Measurements from ENCODE around the gene EMILIN1.
"Not testable (repeated sequence)": the region's sequence is repeated elsewhere in the genome, so short reads cannot be mapped to it uniquely, and the experiment has no call there.

EMILIN1 gene

DNA sequence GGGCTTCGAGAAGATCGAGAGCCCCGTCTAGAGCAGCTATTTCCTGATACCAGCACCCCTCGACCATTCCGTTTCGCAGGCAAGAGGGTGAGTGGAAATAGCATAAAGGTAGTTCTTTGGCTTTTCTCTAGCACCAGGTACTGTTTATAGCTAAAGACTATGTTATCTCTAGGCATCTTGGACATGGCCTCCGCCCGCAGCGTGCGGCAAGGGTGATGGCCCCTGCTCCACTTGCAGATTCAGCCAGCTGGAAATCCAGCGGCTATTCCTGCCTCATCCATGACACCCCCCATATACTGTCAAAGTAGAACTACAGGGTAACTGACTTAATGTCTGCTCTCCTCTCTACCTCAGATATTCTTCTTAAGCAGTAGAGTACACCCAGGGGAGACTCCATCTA is 23.7 kb upstream of the EMILIN1 start:
- DNase-seq, result no peak

DNA sequence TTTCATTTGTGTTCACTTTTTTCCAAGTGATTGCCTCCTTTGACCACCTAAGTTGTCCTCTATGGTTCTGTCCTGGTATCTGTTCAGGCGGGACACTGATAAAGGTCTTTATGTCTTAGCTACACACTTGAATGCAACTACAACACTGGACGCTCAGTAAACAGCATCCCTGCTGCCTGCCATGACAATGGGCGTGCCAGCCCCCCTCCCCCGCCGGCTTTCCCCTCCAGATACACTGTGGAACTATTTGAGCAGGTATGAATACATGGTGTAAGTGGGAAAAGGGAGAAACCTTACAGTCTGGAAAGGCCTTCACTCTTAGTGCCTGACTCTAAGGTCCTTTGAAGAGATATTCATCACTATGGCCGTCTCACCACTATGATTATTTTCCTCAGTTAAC is 21.2 kb upstream of the EMILIN1 start:
- DNase-seq, result no peak

DNA sequence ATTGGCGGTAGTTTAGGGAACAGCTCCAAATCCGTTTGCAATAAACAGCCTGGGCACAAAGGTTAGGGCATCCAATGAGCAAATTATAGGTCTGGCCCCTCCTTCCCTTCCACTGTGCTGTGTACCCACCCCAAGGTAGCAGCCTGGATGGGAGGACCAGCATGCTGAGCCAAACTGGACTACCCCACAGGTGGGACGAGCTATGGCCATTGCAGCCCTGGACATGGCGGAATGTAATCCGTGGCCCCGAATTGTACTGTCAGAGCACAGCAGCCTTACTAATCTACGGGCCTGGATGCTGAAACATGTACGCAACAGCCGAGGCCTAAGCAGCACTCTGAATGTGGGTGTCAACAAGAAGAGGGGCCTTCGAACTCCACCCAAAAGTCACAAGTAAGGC is 20.2 kb upstream of the EMILIN1 start:
- DNase-seq, result no peak

- DNase-seq, result no peak
These were observed 19.1 kb upstream of the EMILIN1 start for GRCh38 chr2:27059141-27059820.

DNA sequence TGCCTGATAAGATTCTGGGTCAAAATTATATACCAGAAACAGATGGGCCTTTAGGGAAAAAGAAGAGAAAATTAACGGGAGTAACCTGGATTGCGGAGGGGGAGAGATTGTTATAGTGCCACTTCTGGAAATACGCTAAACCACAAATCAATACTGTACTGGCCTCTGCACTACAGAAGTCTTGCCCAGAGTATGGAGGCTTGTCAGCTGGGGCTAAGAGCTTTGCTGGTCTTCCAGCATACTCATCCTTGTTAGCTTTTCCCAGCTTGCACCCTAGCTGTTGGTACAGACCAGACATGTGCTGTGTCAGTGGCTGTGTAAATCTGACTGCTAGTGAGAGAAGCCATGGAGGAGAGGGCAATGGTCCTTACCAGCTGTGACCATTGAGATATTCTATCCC is 18.1 kb upstream of the EMILIN1 start:
- no peak for DNase-seq

DNA sequence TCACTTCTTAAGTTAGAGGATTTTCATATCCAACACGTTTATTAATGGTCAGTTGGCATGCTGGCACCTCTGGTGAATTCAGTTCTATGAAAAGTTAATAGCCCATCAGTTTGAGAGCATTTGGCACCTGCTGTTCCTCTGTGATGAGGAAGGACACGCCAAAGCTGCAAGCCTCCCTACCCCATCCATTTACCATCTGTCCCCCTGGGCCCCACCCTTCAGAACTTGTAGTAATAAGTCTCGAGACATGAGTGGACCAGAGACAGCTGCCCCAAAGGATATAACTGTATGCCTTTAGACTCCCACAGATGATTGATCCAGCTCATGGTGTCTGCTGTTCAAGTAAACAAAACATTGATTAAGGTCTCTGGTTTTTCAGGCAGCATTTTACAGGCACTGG is 13.3 kb upstream of the EMILIN1 start:
- DNase-seq, result no peak

GRCh38 chr2:27067385-27067784 is 11.0 kb upstream of the EMILIN1 start:
- DNase-seq, result no peak

DNA sequence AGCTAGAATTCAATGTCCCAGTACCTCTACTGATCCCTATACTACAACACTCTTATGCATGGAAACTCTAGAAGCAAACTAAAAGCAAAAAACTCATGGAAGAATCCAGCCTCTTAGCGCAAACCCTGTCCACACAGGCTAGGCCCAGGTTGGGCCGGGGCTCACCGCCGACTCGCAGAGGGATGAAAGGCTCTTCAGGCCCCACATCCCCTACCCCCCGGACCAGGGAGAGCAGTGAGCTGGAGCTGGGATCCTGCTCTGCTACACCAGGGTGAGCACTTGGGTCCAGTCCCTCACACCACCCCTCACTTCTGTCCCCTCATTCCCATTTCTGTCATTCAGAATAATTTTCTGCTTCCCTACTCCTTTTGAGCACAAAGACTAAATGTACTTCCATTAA is 9.0 kb upstream of the EMILIN1 start:
- no peak for DNase-seq

DNA sequence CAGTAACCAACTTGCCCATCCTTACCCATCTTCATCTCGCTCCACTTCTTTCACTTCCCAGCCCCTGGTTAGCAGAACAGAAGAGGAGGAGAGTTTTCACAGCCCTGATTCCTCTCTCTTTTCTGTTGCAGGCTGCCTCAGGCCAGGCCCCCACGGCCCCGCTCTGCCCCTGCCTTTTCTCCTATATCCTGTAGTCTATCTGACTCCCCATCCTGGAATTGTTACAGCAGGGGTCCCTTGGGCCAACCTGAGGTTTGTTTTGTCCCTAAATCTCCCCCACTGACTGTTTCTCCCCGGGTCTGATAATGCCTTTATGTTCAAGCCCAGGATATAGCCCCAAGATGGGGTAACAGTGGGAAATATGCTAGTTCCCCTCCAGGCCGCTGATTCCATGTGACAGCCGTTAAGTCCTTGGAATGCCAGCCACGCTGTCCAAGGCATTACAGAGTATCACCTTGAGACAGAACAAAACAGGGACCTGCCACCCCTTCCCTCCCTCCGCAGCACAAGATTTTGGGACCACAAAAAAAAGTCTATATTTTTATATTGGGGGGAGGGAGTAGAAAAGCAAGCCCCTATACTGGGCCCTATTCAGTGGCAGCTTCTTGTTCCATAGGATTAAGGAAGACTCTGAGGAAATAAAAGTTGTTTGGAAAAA is 8.3 kb upstream of the EMILIN1 start:
- no peak for DNase-seq

DNA sequence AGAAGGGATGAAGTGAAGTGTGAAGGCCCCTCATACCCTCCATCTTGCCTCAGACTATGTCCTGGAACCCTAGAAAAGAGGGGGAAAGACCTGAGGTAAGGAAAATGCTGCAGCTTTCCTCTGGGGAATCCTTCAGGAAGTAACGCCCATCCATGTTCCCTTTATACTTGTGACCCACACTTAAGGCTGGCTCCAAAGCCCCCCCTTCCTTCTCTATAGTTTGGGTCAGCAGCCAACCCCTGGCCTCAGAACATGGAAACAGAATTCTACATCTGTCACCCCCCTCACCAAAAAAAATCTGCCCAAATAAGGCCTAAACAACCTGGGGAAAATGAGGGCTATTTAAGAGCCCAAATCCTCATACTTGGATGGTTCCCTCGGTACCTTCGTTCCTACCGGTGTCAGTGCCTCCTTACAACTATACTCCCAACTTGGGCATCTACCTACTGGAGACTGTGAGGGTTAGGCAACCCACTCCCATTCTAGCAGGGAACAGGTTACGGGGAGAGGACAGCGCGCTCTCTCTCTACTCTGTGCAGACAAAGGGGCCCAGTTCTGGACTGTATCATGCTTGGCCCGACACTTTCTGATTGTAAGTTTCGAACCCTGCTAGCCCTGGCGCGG is 7.7 kb upstream of the EMILIN1 start:
- no peak for DNase-seq

- peak; percentile 89 to 92 for DNase-seq
These were observed 7.0 kb upstream of the EMILIN1 start, which contains the start of gene OST4 for GRCh38 chr2:27071277-27071989. Gene OST4 (minus strand): TSS chr2:27071654.

GRCh38 chr2:27071990-27072830 is 6.2 kb upstream of the EMILIN1 start:
- DNase-seq, result peak in 1 of 2 donors; percentile 57

- DNase-seq, result no peak
These were observed 5.5 kb upstream of the EMILIN1 start for GRCh38 chr2:27072920-27073319.

GRCh38 chr2:27073782-27074181 is 4.6 kb upstream of the EMILIN1 start:
- no peak for DNase-seq

DNA sequence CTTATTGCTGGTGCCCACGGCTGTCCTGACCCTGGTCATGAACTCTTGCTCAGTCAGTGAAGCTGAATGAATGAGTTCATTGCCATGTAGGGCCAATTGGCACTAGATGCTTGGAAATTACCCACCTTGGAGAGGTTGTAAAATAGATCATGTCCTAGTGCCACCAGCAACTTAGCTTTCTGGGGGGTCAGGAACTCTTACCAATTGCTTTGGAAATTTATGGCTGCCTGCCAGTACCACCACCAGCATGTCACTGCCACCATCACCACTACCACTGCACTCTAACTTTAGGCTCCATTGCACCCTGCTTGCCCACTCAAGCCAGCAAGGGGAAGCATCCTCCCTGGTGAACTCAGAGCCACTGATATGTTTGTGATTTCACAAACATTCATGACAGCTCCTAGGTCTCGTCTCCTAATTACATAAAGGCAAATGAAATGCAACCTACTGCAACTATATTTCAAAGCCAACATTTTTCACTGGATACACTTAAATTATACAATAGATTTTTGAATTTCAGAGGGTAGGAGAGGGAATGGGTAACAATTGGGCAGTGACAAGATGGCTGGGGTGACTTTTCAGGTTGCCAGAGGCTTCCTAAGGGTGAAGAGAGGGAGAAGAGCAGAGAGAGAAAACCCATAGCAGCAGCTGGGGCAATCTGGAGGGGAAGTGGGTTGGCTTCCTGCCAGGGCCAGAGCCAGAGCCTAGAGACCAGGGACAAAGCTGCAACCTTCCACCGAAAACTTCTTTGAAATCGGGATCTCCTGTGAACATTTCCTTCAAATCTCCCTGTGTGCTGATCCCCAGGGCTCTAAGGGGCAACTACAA is 3.5 kb upstream of the EMILIN1 start:
- peak; percentile 29 to 61 for DNase-seq

DNA sequence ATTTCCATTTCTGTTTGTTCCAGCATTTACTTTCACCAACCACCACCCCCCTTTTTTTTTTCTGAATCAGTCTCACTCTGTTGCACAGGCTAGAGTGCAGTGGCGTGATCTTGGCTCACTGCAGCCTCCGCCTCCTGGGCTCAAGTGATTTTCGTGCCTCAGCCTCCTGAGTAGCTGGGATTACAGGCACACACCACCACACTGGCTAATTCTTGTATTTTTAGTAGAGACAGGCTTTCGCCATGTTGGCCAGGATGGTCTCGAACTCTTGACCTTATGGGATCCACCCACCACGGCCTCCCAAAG is 2.9 kb upstream of the EMILIN1 start:
- not testable (repeated sequence) for DNase-seq

- DNase-seq, result no peak
These were observed 2.1 kb upstream of the EMILIN1 start for GRCh38 chr2:27076323-27076722.

DNA sequence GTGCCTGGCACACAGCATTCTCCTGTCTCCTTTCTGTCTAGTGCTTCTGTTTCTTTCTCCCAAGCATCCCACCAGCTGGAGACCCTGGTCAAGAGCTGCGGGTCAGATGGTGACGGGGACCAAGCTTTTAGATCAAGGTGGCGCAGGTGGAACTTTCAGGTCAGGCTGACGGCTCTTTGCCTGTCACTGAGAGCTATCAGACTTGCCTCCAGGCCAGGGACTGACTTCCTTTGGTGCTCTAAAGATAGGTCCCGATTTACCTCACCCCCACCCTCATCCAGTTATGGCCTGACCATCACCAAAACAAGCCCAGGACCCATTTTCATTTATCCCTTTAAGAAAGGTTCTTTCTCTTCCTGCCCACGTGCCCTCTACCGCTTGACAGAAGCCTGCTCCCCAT is 1.2 kb upstream of the EMILIN1 start:
- no peak for DNase-seq

GRCh38 chr2:27079233-27080139 is 1.1 kb downstream of the EMILIN1 start:
- DNase-seq, result no peak

GRCh38 chr2:27080140-27080469 is 1.7 kb downstream of the EMILIN1 start:
- no peak for DNase-seq

DNA sequence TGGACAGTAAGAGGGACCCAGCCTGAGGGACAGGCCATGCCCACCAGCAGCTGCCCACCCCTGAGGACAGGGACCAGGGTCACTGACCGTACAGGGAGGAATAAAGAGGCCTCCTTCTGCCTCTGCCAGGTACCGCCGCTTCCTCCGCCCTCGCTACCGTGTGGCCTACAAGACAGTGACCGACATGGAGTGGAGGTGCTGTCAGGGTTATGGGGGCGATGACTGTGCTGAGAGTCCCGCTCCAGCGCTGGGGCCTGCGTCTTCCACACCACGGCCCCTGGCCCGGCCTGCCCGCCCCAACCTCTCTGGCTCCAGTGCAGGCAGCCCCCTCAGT is 2.2 kb downstream of the EMILIN1 start:
- no peak for DNase-seq
